K562 (cell line): ENCODE data around the gene ST14. TPM values are rescaled to one million over a fixed set of nuclear protein-coding genes. Genes with fewer than 3 reads are reported as not detected.

Source experiments
- FOXA1 ChIP-seq: fragments of 450-650 bp; IDR thresholded peaks from 2 replicates; pipeline ENCODE4 v1.6.1; 2016; ENCODE audit warnings: mild to moderate bottlenecking, borderline replicate concordance
- GATAD2B ChIP-seq: fragments of 450-650 bp; IDR thresholded peaks from 2 replicates; pipeline ENCODE4 v1.6.1; 2017; ENCODE audit warnings: mild to moderate bottlenecking, borderline replicate concordance
- PHB2 ChIP-seq: fragments of 450-650 bp; IDR thresholded peaks from 2 replicates; pipeline ENCODE4 v1.6.1; 2017; ENCODE audit warnings: low read depth
- RAD21 ChIP-seq, 2 experiments: fragments of 250-450 bp in 1 of 2; fragments of 450-650 bp in 1 of 2; sonication (Bioruptor Pico) in 1 of 2; formaldehyde crosslinking in 1 of 2; IDR thresholded peaks in 1 of 2; conservative IDR thresholded peaks in 1 of 2; 2 replicates each; pipeline versions ENCODE4 v1.4.0 to v1.8.0; 2020 to 2022; ENCODE audit warnings: mild to moderate bottlenecking in 2 of 2, moderate library complexity in 1 of 2
- TARDBP ChIP-seq: fragments of 450-650 bp; IDR thresholded peaks from 2 replicates; pipeline ENCODE4 v1.6.1; 2016
- ZNF140 ChIP-seq: fragments of 250-450 bp; sonication (Bioruptor Pico); IDR thresholded peaks from 2 replicates; pipeline ENCODE4 v1.8.0; 2021; ENCODE audit warnings: moderate library complexity, mild to moderate bottlenecking, inconsistent platforms
- ZNF695 ChIP-seq: fragments of 450-650 bp; formaldehyde crosslinking; IDR thresholded peaks from 2 replicates; pipeline ENCODE4 v1.4.0; 2020; ENCODE audit warnings: mild to moderate bottlenecking, moderate library complexity
- polyA plus RNA-seq, 8 experiments: library from polyadenylated mRNA; depleted of rRNA in 4 of 8; stranded (reverse) in 5 of 8; unstranded in 3 of 8; fragments of >200 nt; fragmentation: Nextera tagmentation in 2 of 8; fragmentation: Illumina TruSeq in 1 of 8; extraction: Ambion mirVana in 2 of 8; extraction: Trizol in 1 of 8; gene quantifications; 2 replicates each; pipeline versions ENCODE4 v1.2.1 to v1.2.3, GENCODE V29; 2011 to 2014; ENCODE audit warnings: inconsistent platforms in 1 of 8, missing spikeins in 1 of 8
- total RNA-seq, 7 experiments: library from RNA; depleted of rRNA in 6 of 7; stranded (reverse); fragments of >200 nt in 6 of 7; fragmentation: Illumina TruSeq in 2 of 7; extraction: Trizol in 2 of 7; gene quantifications; 2 replicates each; pipeline versions ENCODE4 v1.2.1 to v1.2.3, GENCODE V29; 2011 to 2021; ENCODE audit warnings: low replicate concordance in 1 of 7
- TF ChIP-seq, protein P1 (sequence below), 2 experiments: fragments of 450-650 bp; IDR thresholded peaks; 2 replicates each; pipeline ENCODE4 v1.6.1; 2018; ENCODE audit warnings: mild to moderate bottlenecking in 2 of 2, low read depth in 1 of 2; ENCODE audit not compliant: partially characterized antibody in 2 of 2
- TF ChIP-seq, protein P2 (sequence below): fragments of 450-650 bp; formaldehyde crosslinking; IDR thresholded peaks from 2 replicates; pipeline ENCODE4 v1.4.0; 2022; ENCODE audit warnings: missing genetic modification characterization

Gene ST14
- total and polyA plus RNA-seq, 9 of the 15 experiments (the other 6 are each of a cell fraction or from before 2014, with no cell fraction given), result 0.08 to 0.20 TPM; not detected in 7

DNA sequence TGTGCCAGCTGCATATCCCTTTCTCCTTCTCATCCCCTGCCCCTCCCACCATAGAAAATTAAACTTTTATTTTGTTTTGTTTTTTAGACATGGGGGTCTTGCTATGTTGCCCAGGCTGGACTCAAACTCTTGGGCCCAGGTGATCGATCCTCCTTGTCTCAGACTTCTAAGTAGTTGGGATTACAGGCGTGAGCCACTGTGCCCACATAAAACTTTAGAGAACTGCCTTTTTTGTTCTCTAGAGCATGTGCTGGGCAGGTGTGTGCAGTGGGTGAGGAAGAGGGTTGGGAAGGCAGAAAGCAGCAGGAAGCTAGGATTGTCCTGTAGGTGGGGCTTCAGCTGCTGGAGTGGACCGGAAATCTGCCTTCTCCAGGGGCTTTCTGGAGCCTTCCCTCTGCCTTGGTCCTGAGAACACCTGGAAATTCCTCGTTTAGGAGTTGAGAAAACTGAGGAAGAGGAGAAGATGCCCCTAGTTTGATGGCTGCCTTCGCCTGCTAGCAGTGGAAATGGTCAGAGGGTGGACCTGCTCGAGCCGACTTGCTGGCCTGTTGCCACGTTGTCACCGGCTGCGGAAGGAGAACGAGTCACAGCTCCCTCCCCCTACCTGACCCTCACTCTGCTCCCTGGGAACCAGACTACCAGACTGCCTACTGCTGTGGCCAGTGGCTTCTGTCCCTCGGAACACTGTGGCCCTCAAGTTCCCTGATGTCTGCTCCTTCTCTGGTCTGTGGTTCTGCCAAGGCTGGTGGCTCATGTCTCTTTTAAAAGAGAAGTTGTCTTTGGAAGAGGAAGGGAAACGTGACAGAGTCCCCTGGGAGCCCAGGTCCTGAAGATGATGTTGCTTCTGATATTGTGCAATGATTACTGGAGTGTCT is 4.0 kb downstream of the ST14 start (continued):
- TF ChIP-seq, protein P1, sequence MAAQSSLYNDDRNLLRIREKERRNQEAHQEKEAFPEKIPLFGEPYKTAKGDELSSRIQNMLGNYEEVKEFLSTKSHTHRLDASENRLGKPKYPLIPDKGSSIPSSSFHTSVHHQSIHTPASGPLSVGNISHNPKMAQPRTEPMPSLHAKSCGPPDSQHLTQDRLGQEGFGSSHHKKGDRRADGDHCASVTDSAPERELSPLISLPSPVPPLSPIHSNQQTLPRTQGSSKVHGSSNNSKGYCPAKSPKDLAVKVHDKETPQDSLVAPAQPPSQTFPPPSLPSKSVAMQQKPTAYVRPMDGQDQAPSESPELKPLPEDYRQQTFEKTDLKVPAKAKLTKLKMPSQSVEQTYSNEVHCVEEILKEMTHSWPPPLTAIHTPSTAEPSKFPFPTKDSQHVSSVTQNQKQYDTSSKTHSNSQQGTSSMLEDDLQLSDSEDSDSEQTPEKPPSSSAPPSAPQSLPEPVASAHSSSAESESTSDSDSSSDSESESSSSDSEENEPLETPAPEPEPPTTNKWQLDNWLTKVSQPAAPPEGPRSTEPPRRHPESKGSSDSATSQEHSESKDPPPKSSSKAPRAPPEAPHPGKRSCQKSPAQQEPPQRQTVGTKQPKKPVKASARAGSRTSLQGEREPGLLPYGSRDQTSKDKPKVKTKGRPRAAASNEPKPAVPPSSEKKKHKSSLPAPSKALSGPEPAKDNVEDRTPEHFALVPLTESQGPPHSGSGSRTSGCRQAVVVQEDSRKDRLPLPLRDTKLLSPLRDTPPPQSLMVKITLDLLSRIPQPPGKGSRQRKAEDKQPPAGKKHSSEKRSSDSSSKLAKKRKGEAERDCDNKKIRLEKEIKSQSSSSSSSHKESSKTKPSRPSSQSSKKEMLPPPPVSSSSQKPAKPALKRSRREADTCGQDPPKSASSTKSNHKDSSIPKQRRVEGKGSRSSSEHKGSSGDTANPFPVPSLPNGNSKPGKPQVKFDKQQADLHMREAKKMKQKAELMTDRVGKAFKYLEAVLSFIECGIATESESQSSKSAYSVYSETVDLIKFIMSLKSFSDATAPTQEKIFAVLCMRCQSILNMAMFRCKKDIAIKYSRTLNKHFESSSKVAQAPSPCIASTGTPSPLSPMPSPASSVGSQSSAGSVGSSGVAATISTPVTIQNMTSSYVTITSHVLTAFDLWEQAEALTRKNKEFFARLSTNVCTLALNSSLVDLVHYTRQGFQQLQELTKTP (IDR thresholded peaks at IDR 0.05; ENCODE audit: low read depth in 1 of 2, partially characterized antibody in 2 of 2), result no peak
- TF ChIP-seq, protein P2, sequence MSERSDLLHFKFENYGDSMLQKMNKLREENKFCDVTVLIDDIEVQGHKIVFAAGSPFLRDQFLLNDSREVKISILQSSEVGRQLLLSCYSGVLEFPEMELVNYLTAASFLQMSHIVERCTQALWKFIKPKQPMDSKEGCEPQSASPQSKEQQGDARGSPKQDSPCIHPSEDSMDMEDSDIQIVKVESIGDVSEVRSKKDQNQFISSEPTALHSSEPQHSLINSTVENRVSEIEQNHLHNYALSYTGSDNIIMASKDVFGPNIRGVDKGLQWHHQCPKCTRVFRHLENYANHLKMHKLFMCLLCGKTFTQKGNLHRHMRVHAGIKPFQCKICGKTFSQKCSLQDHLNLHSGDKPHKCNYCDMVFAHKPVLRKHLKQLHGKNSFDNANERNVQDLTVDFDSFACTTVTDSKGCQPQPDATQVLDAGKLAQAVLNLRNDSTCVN (CRISPR knock-in tag), result no peak
- TF ChIP-seq PHB2 (no peak), ZNF140 (CRISPR knock-in tag) (no peak), TARDBP (no peak), FOXA1 (no peak), GATAD2B (no peak), RAD21 (CRISPR knock-in tag; conservative IDR thresholded peaks at IDR 0.05 in 1 of 2, IDR thresholded peaks at IDR 0.05 in 1 of 2) (no peak), ZNF695 (CRISPR knock-in tag) (no peak)
